Testis (tissue), 3 donors: ENCODE data around the gene MMP3. TPM values are rescaled to one million over a fixed set of nuclear protein-coding genes. Genes with fewer than 3 reads are reported as not detected.

Source experiments
- DNase-seq: peaks from one replicate; pipeline ENCODE4 v3.0.0-alpha.2; 2019
- H3K27ac ChIP-seq, 2 donors: fragments of 200-600 bp; sonication (generic); one replicate each; pipeline ENCODE4 v1.5.1; 2019
- H3K27me3 ChIP-seq: fragments of 200-600 bp; sonication (generic); one replicate; pipeline ENCODE4 v1.5.1; 2019
- H3K36me3 ChIP-seq: fragments of 200-600 bp; sonication (generic); one replicate; pipeline ENCODE4 v1.5.1; 2017; ENCODE audit warnings: low read depth; ENCODE audit errors: missing control alignments
- H3K4me1 ChIP-seq: fragments of 200-600 bp; sonication (generic); one replicate; pipeline ENCODE4 v1.5.1; 2019
- H3K4me3 ChIP-seq, 2 donors: fragments of 200-600 bp; sonication (generic); one replicate each; pipeline ENCODE4 v1.5.1; 2017 to 2019
- H3K9me3 ChIP-seq: fragments of 200-600 bp; sonication (generic); one replicate; pipeline ENCODE4 v1.5.1; 2017
- CTCF ChIP-seq, 3 experiments: fragments of 450-650 bp in 2 of 3; fragments of 200-600 bp in 1 of 3; sonication (generic) in 1 of 3; IDR thresholded peaks; one replicate each; pipeline ENCODE4 v1.5.1; 2016 to 2019; ENCODE audit warnings: antibody characterized with exemption in 3 of 3, mild to moderate bottlenecking in 2 of 3, moderate library complexity in 1 of 3
- POLR2A ChIP-seq: fragments of 450-650 bp; IDR thresholded peaks from one replicate; pipeline ENCODE4 v1.6.1; 2017; ENCODE audit warnings: antibody characterized with exemption, mild to moderate bottlenecking, moderate library complexity
- WGBS, 2 donors: methylation state at CpG; one replicate each; pipeline ENCODE4 v1.1.5; 2018; 5-methylcytosine and 5-hydroxymethylcytosine counted together
- intact Hi-C: fragments of 100-400 bp; cut with DNase I; formaldehyde crosslinking; loops from one replicate; pipeline ENCODE4 v1.15.1; 2023; ENCODE audit warnings: low total_unique reads
- polyA plus RNA-seq: library from polyadenylated mRNA; stranded (reverse); fragments of 350-450 nt; fragmentation: Illumina TruSeq; extraction: RNeasy Lipid Tissue Mini Kit (QIAGEN cat#74804); gene quantifications from one replicate; pipeline ENCODE4 v1.2.3, GENCODE V29; 2014; ENCODE audit warnings: low read depth, low replicate concordance; ENCODE audit not compliant: insufficient read depth
- total RNA-seq, 2 donors: library from RNA; depleted of rRNA; stranded (reverse); fragments of >200 nt; gene quantifications; one replicate each; pipeline ENCODE4 v1.2.3, GENCODE V29; 2016

MMP3 gene
- total and polyA plus RNA-seq, 3 donors from 2014 or later, result 10.2 TPM; not detected in 2

- intact Hi-C loops, result no loop called here
- Histone ChIP-seq H3K4me1 (no peaks in the 10 kb centered on the region), H3K27ac (no peak overlapping the region), H3K9me3 (no peaks in the 10 kb centered on the region), H3K36me3 (no peaks in the 10 kb centered on the region), H3K4me3 (no peak overlapping the region), H3K27me3 (no peaks in the 10 kb centered on the region)
- TF ChIP-seq POLR2A (no peak), CTCF (IDR thresholded peaks at IDR 0.05) (no peak)
- DNase-seq, result no peak
- WGBS, 2 donors, result 63 to 68% methylated on average over 3 of the region's 3 CpGs
These were observed 7.0 kb downstream of the MMP3 start for GRCh38 chr11:102836290-102836875.

DNA sequence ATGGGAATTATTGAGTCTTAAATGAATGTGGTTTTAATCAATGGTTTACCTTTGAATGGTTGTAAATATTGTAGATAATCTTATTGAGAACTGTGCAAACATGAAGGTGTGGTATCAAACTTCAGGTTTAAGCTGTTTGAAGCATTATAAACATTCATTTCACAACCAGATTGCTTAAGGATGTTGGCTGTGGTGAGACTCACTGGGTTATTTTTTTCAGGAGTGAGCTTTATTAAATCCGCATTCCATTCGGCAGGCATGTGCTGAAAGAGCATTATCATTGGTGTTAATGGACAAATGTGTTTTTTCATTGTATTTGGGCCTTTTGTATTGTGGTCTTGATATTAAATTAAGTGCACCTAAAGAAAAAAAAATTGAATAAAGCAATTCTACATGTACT is 9.7 kb downstream of the MMP3 start:
- no peak for DNase-seq
- Histone ChIP-seq H3K4me3 (no peak overlapping the region), H3K27me3 (no peaks in the 10 kb centered on the region), H3K9me3 (no peaks in the 10 kb centered on the region), H3K27ac (no peak overlapping the region), H3K4me1 (no peaks in the 10 kb centered on the region), H3K36me3 (no peaks in the 10 kb centered on the region)
- no peak for TF ChIP-seq POLR2A
- TF ChIP-seq CTCF (IDR thresholded peaks at IDR 0.05), result no peak
- intact Hi-C loops, result no loop called here
- WGBS, 2 donors, result 86 to 93% methylated on average over 2 of the region's 2 CpGs

DNA sequence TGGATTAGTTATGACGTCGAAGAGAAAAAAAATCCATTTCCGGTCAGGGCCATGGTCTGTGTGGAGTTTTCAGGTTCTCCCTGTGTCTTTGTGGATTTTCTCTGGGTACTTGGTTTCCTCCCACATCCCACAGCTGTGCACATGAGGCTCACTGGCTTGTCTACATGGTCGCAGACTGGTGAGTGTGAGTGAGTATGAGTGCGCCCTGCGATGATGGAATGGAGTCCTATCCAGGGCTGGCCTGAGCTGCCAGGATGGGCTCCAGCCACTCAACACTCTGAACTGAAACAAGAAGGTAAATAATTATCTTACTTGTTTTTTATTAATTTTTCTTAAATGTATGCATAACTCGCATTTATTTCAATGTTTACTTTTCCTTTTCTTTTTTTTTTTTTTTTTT is 10.8 kb downstream of the MMP3 start:
- Histone ChIP-seq H3K27ac (no peak overlapping the region), H3K4me1 (no peaks in the 10 kb centered on the region), H3K9me3 (no peaks in the 10 kb centered on the region), H3K27me3 (no peaks in the 10 kb centered on the region), H3K36me3 (no peaks in the 10 kb centered on the region), H3K4me3 (peak overlapping the region in 1 of 2 donors; percentile 17)
- 60 to 73% methylated on average over 7 of the region's 7 CpGs for WGBS, 2 donors
- DNase-seq, result no peak
- intact Hi-C loops, result no loop called here
- TF ChIP-seq CTCF (IDR thresholded peaks at IDR 0.05) (no peak), POLR2A (no peak)

DNA sequence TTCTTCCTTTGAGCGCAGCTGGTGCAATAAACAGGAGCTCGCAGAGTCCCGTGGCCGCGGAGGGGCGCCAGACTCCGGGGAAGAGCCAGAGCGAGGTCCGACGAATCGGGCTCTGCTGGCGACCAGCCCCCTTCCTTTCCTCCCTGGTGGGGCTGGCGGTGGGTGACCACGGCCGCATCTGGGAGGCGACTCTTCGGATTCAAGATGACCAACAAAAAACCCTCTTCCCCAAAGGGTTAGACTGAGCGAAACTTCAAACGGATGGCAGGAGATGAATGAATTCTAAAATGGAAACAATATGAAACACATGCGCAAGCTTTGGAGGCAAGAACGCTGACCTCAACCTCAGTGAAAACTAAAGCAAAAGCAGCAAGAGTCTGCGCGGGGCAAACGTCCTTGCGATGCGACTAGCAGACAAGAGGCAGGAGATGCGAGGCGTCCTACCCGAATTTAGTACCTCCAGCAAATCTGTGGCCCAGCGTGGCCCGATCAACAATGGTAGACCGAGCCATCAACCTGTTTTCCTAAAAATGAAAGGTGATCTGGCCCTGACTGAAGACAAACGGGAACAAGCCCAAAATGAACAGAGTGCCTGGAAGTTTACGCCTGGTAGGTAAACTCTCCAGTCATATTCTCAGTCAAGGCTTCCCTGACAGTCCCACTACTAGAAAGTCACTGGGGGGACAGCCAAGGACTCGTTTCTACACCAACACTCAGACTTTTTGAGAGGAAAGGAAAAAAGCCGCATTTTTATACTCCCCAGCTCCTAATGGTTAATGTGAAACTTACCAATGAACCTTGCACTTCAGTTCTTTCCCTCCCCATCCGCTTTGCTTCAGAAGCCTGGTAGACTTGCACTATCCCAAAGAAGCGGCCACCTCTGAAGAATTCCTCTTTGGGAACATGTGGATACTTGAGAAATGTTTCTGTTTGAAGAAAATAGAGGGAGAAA is 11.6 kb downstream of the MMP3 start:
- H3K4me3 ChIP-seq, result peak overlapping the region in 1 of 2 donors; percentile 38
- H3K4me1 ChIP-seq, result no peaks in the 10 kb centered on the region
- no peaks in the 10 kb centered on the region for H3K36me3 ChIP-seq
- TF ChIP-seq POLR2A (no peak), CTCF (IDR thresholded peaks at IDR 0.05) (peak in 1 of 3 experiments; percentile 26)
- H3K9me3 ChIP-seq, result no peaks in the 10 kb centered on the region
- WGBS, 2 donors, result 27 to 35% methylated on average over 38 of the region's 38 CpGs
- intact Hi-C loops, result no loop called here
- no peaks in the 10 kb centered on the region for H3K27me3 ChIP-seq
- peak; percentile 56 for DNase-seq
- H3K27ac ChIP-seq, result no peak overlapping the region
